BE2C (cell line): ENCODE results near the gene TLE4. TPM values are rescaled to one million over a fixed set of nuclear protein-coding genes. Genes with fewer than 3 reads are reported as not detected.

Source experiments
- DNase-seq: peaks from one replicate; pipeline ENCODE4 v3.0.0-alpha.2; 2020
- H3K27me3 ChIP-seq: fragments of 250-450 bp; sonication (Bioruptor Pico); 2 replicates; pipeline ENCODE4 v1.5.1; 2020; ENCODE audit warnings: mild to moderate bottlenecking
- H3K36me3 ChIP-seq: fragments of 250-450 bp; sonication (Bioruptor Pico); 2 replicates; pipeline ENCODE4 v1.5.1; 2020; ENCODE audit warnings: mild to moderate bottlenecking
- H3K4me1 ChIP-seq: fragments of 250-450 bp; sonication (Bioruptor Pico); 2 replicates; pipeline ENCODE4 v1.5.1; 2020
- H3K4me3 ChIP-seq: 2 replicates; pipeline ENCODE4 v1.5.1; 2011; ENCODE audit warnings: low read depth, low read length
- H3K9me3 ChIP-seq: fragments of 250-450 bp; sonication (Bioruptor Pico); 2 replicates; pipeline ENCODE4 v1.5.1; 2020
- CTCF ChIP-seq: IDR thresholded peaks from 2 replicates; pipeline ENCODE4 v1.5.1; 2012; ENCODE audit warnings: mild to moderate bottlenecking, low read depth, low read length
- polyA plus RNA-seq: library from polyadenylated mRNA; unstranded; fragments of >200 nt; gene quantifications from one replicate; pipeline ENCODE4 v1.2.1, GENCODE V29; 2012; ENCODE audit warnings: low read depth, missing spikeins; ENCODE audit not compliant: insufficient read length, insufficient read depth

Gene TLE4
- 70.2 TPM for polyA plus RNA-seq

- DNase-seq = peak; percentile 100
- Histone ChIP-seq H3K9me3 (no peaks in the 10 kb centered on the region), H3K4me1 (peaks cover 2% of the 10 kb centered on the region), H3K27me3 (peaks cover 7% of the 10 kb centered on the region; the same call in 1 of the 2 replicates), H3K36me3 (peaks cover 3% of the 10 kb centered on the region), H3K4me3 (peak within 1 kb of the TSS; percentile 98)
- TF ChIP-seq CTCF = no peak
Measured at GRCh38 chr9:79571309-79572031, at the start of gene TLE4. TSS of gene TLE4 (plus strand) at chr9:79571965. CDS start at chr9:79572791, 826 bp downstream.

GRCh38 chr9:79522793-79523192 is 49.0 kb upstream of the TLE4 start:
- H3K27me3 ChIP-seq = no peaks in the 10 kb centered on the region
- no peaks in the 10 kb centered on the region for H3K4me1 ChIP-seq
- 0 out of 2 replicates have a peak, but pooled peaks cover 2% of the 10 kb centered on the region for H3K9me3 ChIP-seq
- TF ChIP-seq CTCF = no peak
- no peak overlapping the region for H3K4me3 ChIP-seq
- DNase-seq = no peak
- H3K36me3 ChIP-seq = no peaks in the 10 kb centered on the region

GRCh38 chr9:79524266-79524665 is 47.5 kb upstream of the TLE4 start:
- Histone ChIP-seq H3K9me3 (no peaks in the 10 kb centered on the region), H3K27me3 (no peaks in the 10 kb centered on the region), H3K4me1 (no peaks in the 10 kb centered on the region), H3K36me3 (no peaks in the 10 kb centered on the region), H3K4me3 (no peak overlapping the region)
- TF ChIP-seq CTCF = no peak
- DNase-seq = no peak

- Histone ChIP-seq H3K4me3 (no peak overlapping the region), H3K4me1 (no peaks in the 10 kb centered on the region), H3K27me3 (no peaks in the 10 kb centered on the region), H3K36me3 (no peaks in the 10 kb centered on the region), H3K9me3 (no peaks in the 10 kb centered on the region)
- no peak for TF ChIP-seq CTCF
- DNase-seq = no peak
Measured at GRCh38 chr9:79526149-79526672, 45.6 kb upstream of the TLE4 start.

- H3K36me3 ChIP-seq = no peaks in the 10 kb centered on the region
- no peak for TF ChIP-seq CTCF
- no peaks in the 10 kb centered on the region for H3K27me3 ChIP-seq
- H3K4me3 ChIP-seq = no peak overlapping the region
- DNase-seq = no peak
- H3K9me3 ChIP-seq = no peaks in the 10 kb centered on the region
- H3K4me1 ChIP-seq = no peaks in the 10 kb centered on the region
Measured at GRCh38 chr9:79535534-79535933, 36.2 kb upstream of the TLE4 start.

- Histone ChIP-seq H3K4me3 (no peak overlapping the region), H3K36me3 (no peaks in the 10 kb centered on the region), H3K27me3 (no peaks in the 10 kb centered on the region), H3K4me1 (no peaks in the 10 kb centered on the region), H3K9me3 (no peaks in the 10 kb centered on the region)
- TF ChIP-seq CTCF = no peak
- DNase-seq = no peak
Measured at GRCh38 chr9:79537838-79538237, 33.9 kb upstream of the TLE4 start.
